Breast epithelium (tissue), 3 donors: ENCODE data around the gene MASP1.

Experiments
- POLR2A ChIP-seq: fragments of 450-650 bp; IDR thresholded peaks from one replicate; pipeline ENCODE4 v1.6.1; 2016; ENCODE audit warnings: antibody characterized with exemption, mild to moderate bottlenecking, moderate library complexity
- POLR2AphosphoS5 ChIP-seq, 3 donors: sonication (generic); formaldehyde crosslinking; IDR thresholded peaks; one replicate each; pipeline ENCODE4 v1.6.1; 2017; ENCODE audit warnings: antibody characterized with exemption in 3 of 3
- TF ChIP-seq, protein P1 (sequence below), 3 donors: fragments of 450-650 bp; IDR thresholded peaks; one replicate each; pipeline ENCODE4 v1.5.1; 2016 to 2017; ENCODE audit warnings: antibody characterized with exemption in 3 of 3, mild to moderate bottlenecking in 3 of 3, moderate library complexity in 3 of 3

- TF ChIP-seq, protein P1, sequence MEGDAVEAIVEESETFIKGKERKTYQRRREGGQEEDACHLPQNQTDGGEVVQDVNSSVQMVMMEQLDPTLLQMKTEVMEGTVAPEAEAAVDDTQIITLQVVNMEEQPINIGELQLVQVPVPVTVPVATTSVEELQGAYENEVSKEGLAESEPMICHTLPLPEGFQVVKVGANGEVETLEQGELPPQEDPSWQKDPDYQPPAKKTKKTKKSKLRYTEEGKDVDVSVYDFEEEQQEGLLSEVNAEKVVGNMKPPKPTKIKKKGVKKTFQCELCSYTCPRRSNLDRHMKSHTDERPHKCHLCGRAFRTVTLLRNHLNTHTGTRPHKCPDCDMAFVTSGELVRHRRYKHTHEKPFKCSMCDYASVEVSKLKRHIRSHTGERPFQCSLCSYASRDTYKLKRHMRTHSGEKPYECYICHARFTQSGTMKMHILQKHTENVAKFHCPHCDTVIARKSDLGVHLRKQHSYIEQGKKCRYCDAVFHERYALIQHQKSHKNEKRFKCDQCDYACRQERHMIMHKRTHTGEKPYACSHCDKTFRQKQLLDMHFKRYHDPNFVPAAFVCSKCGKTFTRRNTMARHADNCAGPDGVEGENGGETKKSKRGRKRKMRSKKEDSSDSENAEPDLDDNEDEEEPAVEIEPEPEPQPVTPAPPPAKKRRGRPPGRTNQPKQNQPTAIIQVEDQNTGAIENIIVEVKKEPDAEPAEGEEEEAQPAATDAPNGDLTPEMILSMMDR (IDR thresholded peaks at IDR 0.05) = no peak
- TF ChIP-seq POLR2A (no peak), POLR2AphosphoS5 (IDR thresholded peaks at IDR 0.05) (no peak)
Measured at GRCh38 chr3:187247398-187247797, 44.1 kb downstream of the MASP1 start.
